Measurements from ENCODE around the gene GET3. TPM values are rescaled to one million over a fixed set of nuclear protein-coding genes. Genes with fewer than 3 reads are reported as not detected.
A peak's percentile ranks its signal among the peaks of the same experiment; 100 is the strongest.

GET3 gene
- total and polyA plus RNA-seq, 2 donors (not counting 1 experiment from before 2014, with no cell fraction given), result 37.2 to 61.7 TPM

DNA sequence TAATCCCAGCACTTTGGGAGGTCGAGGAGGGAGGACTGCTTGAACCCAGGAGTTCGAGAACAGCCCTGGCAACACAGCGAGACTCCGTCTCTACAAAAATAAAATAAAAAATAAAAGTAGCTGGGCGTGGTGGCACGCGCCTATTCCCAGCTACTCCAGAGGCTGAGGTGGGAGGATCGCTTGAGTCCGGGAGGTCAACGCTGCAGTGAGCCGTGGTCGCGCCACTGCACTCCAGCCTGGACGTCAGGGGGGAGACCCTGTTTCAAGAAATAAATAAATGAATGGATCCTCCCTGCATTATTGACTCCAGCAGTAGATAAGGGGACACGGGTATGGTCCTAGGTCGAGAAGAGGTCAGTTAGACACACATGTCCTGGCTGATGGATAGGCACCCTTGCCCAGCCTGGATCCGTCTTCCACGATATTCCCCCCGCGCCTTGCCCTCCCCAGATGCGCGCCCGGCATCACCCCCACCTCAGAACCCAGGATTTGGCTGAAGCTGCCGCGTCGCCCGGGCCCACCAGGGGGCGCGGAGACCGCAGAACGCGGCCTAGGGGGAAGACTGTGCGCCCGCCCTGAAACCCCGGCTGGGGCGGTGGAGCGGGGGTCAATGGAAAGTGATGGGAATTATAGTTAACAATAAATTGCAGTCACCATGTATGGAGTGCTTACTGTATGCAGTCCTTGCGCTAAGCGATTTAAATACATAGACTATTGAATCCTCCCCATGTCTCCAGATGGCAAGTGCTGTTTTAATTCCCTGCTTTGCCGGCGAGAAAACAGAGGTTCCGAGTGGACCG lies 40.1 kb downstream of the GET3 start:
- Histone ChIP-seq H4K20me1 (ENCODE audit: control insufficient read depth, insufficient read depth, low read length, poor library complexity, severe bottlenecking) (no peaks in the 10 kb centered on the region), H3K79me2 (ENCODE audit: control insufficient read depth, insufficient read depth, low read length) (peaks cover 2% of the 10 kb centered on the region), H3K4me2 (replicated peaks; ENCODE audit: low read depth, low read length, poor library complexity, severe bottlenecking) (peak overlapping the region; percentile 95), H2AFZ (ENCODE audit: insufficient read depth, low read depth, low read length, poor library complexity, severe bottlenecking) (no peak overlapping the region), H3K27me3 (replicated peaks in 1 of 4; ENCODE audit: control extremely low read depth in 1 of 4, control insufficient read depth in 3 of 4, insufficient read depth in 4 of 4, low read length in 3 of 4) (no peaks in the 10 kb centered on the region), H3K9ac (ENCODE audit: low read length) (peak overlapping the region; percentile 78), H3K27ac (ENCODE audit: low read length in 2 of 2) (peak overlapping the region; percentile 83 to 86), H3K4me3 (ENCODE audit: control extremely low read depth in 1 of 5, extremely low read depth in 1 of 5, insufficient read depth in 1 of 5, low read depth in 2 of 5, low read length in 4 of 5) (peak overlapping the region; percentile 63 to 89 (median 75)), H3K4me1 (ENCODE audit: control insufficient read depth in 2 of 2, insufficient read depth in 2 of 2, low read length in 2 of 2) (peaks cover 27 to 47% of the 10 kb centered on the region in 2 donors), H3K9me3 (ENCODE audit: control extremely low read depth in 1 of 3, control insufficient read depth in 2 of 3, insufficient read depth in 1 of 3, low read length in 2 of 3) (no peaks in the 10 kb centered on the region), H3K36me3 (replicated peaks in 1 of 2; ENCODE audit: control extremely low read depth in 1 of 2, control insufficient read depth in 1 of 2, extremely low read depth in 1 of 2, insufficient read depth in 2 of 2, low read length in 1 of 2) (no peaks in the 10 kb centered on the region)
- intact Hi-C loops (cut with micrococcal nuclease), result loop anchor here (1.0 kb wide), 1 partner anchor 19 kb away; no protein-coding TSS in a partner anchor
- 11% methylated on average over 36 of the region's 43 CpGs for WGBS (ENCODE audit: insufficient coverage)
- H3K27me3 Mint-ChIP-seq, result no peaks in the 10 kb centered on the region
- peaks cover 48% of the 10 kb centered on the region for H3K4me1 Mint-ChIP-seq
- H3K9me3 Mint-ChIP-seq (ENCODE audit: insufficient read depth), result no peaks in the 10 kb centered on the region
- TF ChIP-seq, protein P1, sequence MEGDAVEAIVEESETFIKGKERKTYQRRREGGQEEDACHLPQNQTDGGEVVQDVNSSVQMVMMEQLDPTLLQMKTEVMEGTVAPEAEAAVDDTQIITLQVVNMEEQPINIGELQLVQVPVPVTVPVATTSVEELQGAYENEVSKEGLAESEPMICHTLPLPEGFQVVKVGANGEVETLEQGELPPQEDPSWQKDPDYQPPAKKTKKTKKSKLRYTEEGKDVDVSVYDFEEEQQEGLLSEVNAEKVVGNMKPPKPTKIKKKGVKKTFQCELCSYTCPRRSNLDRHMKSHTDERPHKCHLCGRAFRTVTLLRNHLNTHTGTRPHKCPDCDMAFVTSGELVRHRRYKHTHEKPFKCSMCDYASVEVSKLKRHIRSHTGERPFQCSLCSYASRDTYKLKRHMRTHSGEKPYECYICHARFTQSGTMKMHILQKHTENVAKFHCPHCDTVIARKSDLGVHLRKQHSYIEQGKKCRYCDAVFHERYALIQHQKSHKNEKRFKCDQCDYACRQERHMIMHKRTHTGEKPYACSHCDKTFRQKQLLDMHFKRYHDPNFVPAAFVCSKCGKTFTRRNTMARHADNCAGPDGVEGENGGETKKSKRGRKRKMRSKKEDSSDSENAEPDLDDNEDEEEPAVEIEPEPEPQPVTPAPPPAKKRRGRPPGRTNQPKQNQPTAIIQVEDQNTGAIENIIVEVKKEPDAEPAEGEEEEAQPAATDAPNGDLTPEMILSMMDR (IDR thresholded peaks at IDR 0.05), result peak; percentile 99
- no peak for TF ChIP-seq EZH2 (IDR thresholded peaks at IDR 0.05; ENCODE audit: borderline replicate concordance, insufficient read depth, low read depth, low read length, poor library complexity, severe bottlenecking)
- H3K4me3 Mint-ChIP-seq, result peak overlapping the region; percentile 88
- ChIA-PET POLR2A (interaction anchor here (0.6 to 6.9 kb wide), 11 partner anchors 10 to 341 kb away, joined by 3 to 233 read pairs (median 7); partner anchors contain the start of genes DNASE2, GCDH, JUNB and NACC1), CTCF (interaction anchor here (0.6 to 27.9 kb wide), 9 partner anchors 10 to 70 kb away, joined by 3 to 1147 read pairs (median 8); partner anchors contain the start of genes JUNB, PRDX2, RNASEH2A and THSD8)
- DNase-seq, result peak; percentile 90
- H3K27ac Mint-ChIP-seq, result peak overlapping the region; percentile 84
- peak; percentile 29 for ATAC-seq (ENCODE audit: low read depth)
